Lower leg skin (tissue), 4 donors: ENCODE measurements around the gene LCORL. TPM values are rescaled to one million over a fixed set of nuclear protein-coding genes. Genes with fewer than 3 reads are reported as not detected.

Experiments used
- DNase-seq, 2 donors: peaks; one replicate each; pipeline ENCODE4 v3.0.0-alpha.2; 2019; ENCODE audit warnings: low spot score in 2 of 2
- H3K4me3 ChIP-seq: fragments of 200-600 bp; sonication (generic); 2 replicates; pipeline ENCODE4 v1.5.1; 2017; ENCODE audit warnings: mild to moderate bottlenecking, low read depth; ENCODE audit not compliant: poor library complexity, severe bottlenecking
- CTCF ChIP-seq, 3 donors: fragments of 450-650 bp; IDR thresholded peaks; one replicate each; pipeline ENCODE4 v1.5.1; 2016; ENCODE audit warnings: antibody characterized with exemption in 3 of 3, mild to moderate bottlenecking in 3 of 3, moderate library complexity in 2 of 3
- POLR2A ChIP-seq, 2 donors: fragments of 450-650 bp; IDR thresholded peaks; one replicate each; pipeline ENCODE4 v1.6.1; 2016 to 2017; ENCODE audit warnings: antibody characterized with exemption in 2 of 2, mild to moderate bottlenecking in 1 of 2, moderate library complexity in 1 of 2
- WGBS, 2 donors: methylation state at CpG; one replicate each; pipeline ENCODE4 v1.1.5; 2018; 5-methylcytosine and 5-hydroxymethylcytosine counted together
- intact Hi-C: fragments of 100-400 bp; cut with DNase I; formaldehyde crosslinking; loops from one replicate; pipeline ENCODE4 v1.15.0; 2023; ENCODE audit warnings: low total_unique reads
- total RNA-seq, 4 donors: library from RNA; depleted of rRNA; stranded (reverse); fragments of >200 nt; gene quantifications; one replicate each; pipeline ENCODE4 v1.1.0, GENCODE V29; 2016

The LCORL gene
- 10 to 100 TPM; 12.2 to 58.9 (median 27.0) TPM for total RNA-seq

GRCh38 chr4:18021720-18022571, at the start of gene LCORL:
TSS of gene LCORL (minus strand) at chr4:18021755. CDS start at chr4:18021751, 4 bp downstream.
- TF ChIP-seq POLR2A (IDR thresholded peaks at IDR 0.05) (no peak), CTCF (IDR thresholded peaks at IDR 0.05) (no peak)
- peak within 1 kb of the TSS; percentile 88 for H3K4me3 ChIP-seq
- intact Hi-C loops: no loop called here
- DNase-seq: peak; percentile 94 to 98
- 0 to 1% methylated on average over 61 of the region's 71 CpGs for WGBS, 2 donors

GRCh38 chr4:18069810-18070209, 48.3 kb upstream of the LCORL start:
- DNase-seq: no peak
- intact Hi-C loops: no loop called here
- no peak for TF ChIP-seq POLR2A (IDR thresholded peaks at IDR 0.05)
- TF ChIP-seq CTCF (IDR thresholded peaks at IDR 0.05): no peak
- WGBS, 2 donors: 65 to 80% methylated on average over 4 of the region's 4 CpGs
- H3K4me3 ChIP-seq: no peak overlapping the region

- intact Hi-C loops: no loop called here
- DNase-seq: no peak
- no peak for TF ChIP-seq CTCF (IDR thresholded peaks at IDR 0.05)
- no peak for TF ChIP-seq POLR2A (IDR thresholded peaks at IDR 0.05)
- WGBS, 2 donors: 68 to 81% methylated on average over 2 of the region's 2 CpGs
- H3K4me3 ChIP-seq: no peak overlapping the region
Observed at GRCh38 chr4:18067031-18067430, 45.5 kb upstream of the LCORL start.

- no peak overlapping the region for H3K4me3 ChIP-seq
- no peak for DNase-seq
- intact Hi-C loops: no loop called here
- TF ChIP-seq POLR2A (IDR thresholded peaks at IDR 0.05) (no peak), CTCF (IDR thresholded peaks at IDR 0.05) (no peak)
Observed at GRCh38 chr4:18063079-18063478, 41.5 kb upstream of the LCORL start.

GRCh38 chr4:18057821-18058533, 36.4 kb upstream of the LCORL start:
- intact Hi-C loops: no loop called here
- H3K4me3 ChIP-seq: no peak overlapping the region
- TF ChIP-seq CTCF (IDR thresholded peaks at IDR 0.05) (no peak), POLR2A (IDR thresholded peaks at IDR 0.05) (no peak)
- DNase-seq: no peak
- 66 to 74% methylated on average over 2 of the region's 2 CpGs for WGBS, 2 donors
